GM23338 (cell line): ENCODE measurements around the gene PTAR1. TPM values are rescaled to one million over a fixed set of nuclear protein-coding genes. Genes with fewer than 3 reads are reported as not detected.

ENCODE experiments used
- ATAC-seq: fragments of 200-7000 bp; cut with Tn5 transposase; 3 replicates; pipeline ENCODE4 v1.9.1; 2020
- DNase-seq: peaks from one replicate; pipeline ENCODE4 v3.0.0-alpha.2; 2015; ENCODE audit warnings: low spot score
- H2AFZ ChIP-seq: fragments of 200-600 bp; sonication (generic); 2 replicates; pipeline ENCODE4 v1.8.0; 2016; ENCODE audit warnings: antibody characterized with exemption, mild to moderate bottlenecking, moderate library complexity
- H3F3A ChIP-seq: fragments of 200-600 bp; sonication (generic); replicated peaks from 2 replicates; pipeline ENCODE4 v1.8.0; 2017; ENCODE audit warnings: antibody characterized with exemption, mixed run types, low read depth
- H3K27ac ChIP-seq: fragments of 200-600 bp; sonication (generic); 2 replicates; pipeline ENCODE4 v1.6.1; 2016; ENCODE audit warnings: low read depth
- H3K27me3 ChIP-seq: fragments of 200-600 bp; sonication (generic); 2 replicates; pipeline ENCODE4 v1.8.0; 2016; ENCODE audit warnings: mild to moderate bottlenecking, mixed run types, moderate library complexity; ENCODE audit not compliant: insufficient read depth
- H3K36me3 ChIP-seq: fragments of 200-600 bp; sonication (generic); 2 replicates; pipeline ENCODE4 v1.8.0; 2016; ENCODE audit warnings: mild to moderate bottlenecking; ENCODE audit not compliant: insufficient read depth
- H3K4me1 ChIP-seq: fragments of 200-600 bp; sonication (generic); 2 replicates; pipeline ENCODE4 v1.8.0; 2016; ENCODE audit warnings: mild to moderate bottlenecking, moderate library complexity; ENCODE audit not compliant: insufficient read depth
- H3K4me2 ChIP-seq: fragments of 200-600 bp; sonication (generic); 2 replicates; pipeline ENCODE4 v1.7.1; 2017; ENCODE audit warnings: mixed run types
- H3K4me3 ChIP-seq: fragments of 200-600 bp; sonication (generic); 2 replicates; pipeline ENCODE4 v1.6.1; 2016; ENCODE audit warnings: mixed run types
- H3K79me2 ChIP-seq: fragments of 200-600 bp; sonication (generic); replicated peaks from 2 replicates; pipeline ENCODE4 v1.8.0; 2017; ENCODE audit warnings: mild to moderate bottlenecking; ENCODE audit not compliant: insufficient read depth
- H3K9me2 ChIP-seq: fragments of 200-600 bp; sonication (generic); 2 replicates; pipeline ENCODE4 v1.8.0; 2017; ENCODE audit not compliant: insufficient read depth
- H4K20me1 ChIP-seq: fragments of 200-600 bp; sonication (generic); replicated peaks from 2 replicates; pipeline ENCODE4 v1.8.0; 2017; ENCODE audit warnings: mild to moderate bottlenecking; ENCODE audit not compliant: insufficient read depth
- H3K27ac Mint-ChIP-seq: 2 replicates; pipeline ENCODE4 v1.8.0; 2020; ENCODE audit warnings: inconsistent platforms, mild to moderate bottlenecking, moderate library complexity, mixed read lengths
- H3K27me3 Mint-ChIP-seq: 3 replicates; pipeline ENCODE4 v1.8.0; 2022; ENCODE audit warnings: low read depth, mild to moderate bottlenecking, moderate library complexity, mixed read lengths, inconsistent platforms; ENCODE audit not compliant: insufficient read depth, poor library complexity
- H3K36me3 Mint-ChIP-seq: 3 replicates; pipeline ENCODE4 v1.8.0; 2021; ENCODE audit warnings: low read depth, mild to moderate bottlenecking, inconsistent platforms, moderate library complexity, mixed read lengths
- H3K4me1 Mint-ChIP-seq: 3 replicates; pipeline ENCODE4 v1.8.0; 2020; ENCODE audit warnings: mild to moderate bottlenecking, inconsistent platforms, mixed read lengths
- H3K4me3 Mint-ChIP-seq: 3 replicates; pipeline ENCODE4 v1.8.0; 2021; ENCODE audit warnings: moderate library complexity, mild to moderate bottlenecking, inconsistent platforms, mixed read lengths
- H3K9me3 Mint-ChIP-seq: 3 replicates; pipeline ENCODE4 v1.8.0; 2020; ENCODE audit warnings: moderate library complexity, mild to moderate bottlenecking, inconsistent platforms, mixed read lengths
- CTCF ChIP-seq, 2 experiments: fragments of 200-600 bp in 1 of 2; sonication (generic) in 1 of 2; conservative IDR thresholded peaks; 2 replicates each; pipeline versions ENCODE4 v1.5.1 to v1.6.1; 2016 to 2017; ENCODE audit warnings: antibody characterized with exemption in 2 of 2, low read depth in 2 of 2, mild to moderate bottlenecking in 2 of 2, moderate library complexity in 1 of 2
- ETS1 ChIP-seq: IDR thresholded peaks from 2 replicates; pipeline ENCODE4 v1.6.1; 2016; ENCODE audit warnings: antibody characterized with exemption
- EZH2phosphoT487 ChIP-seq: fragments of 200-600 bp; sonication (generic); IDR thresholded peaks from one replicate; pipeline ENCODE4 v1.8.1; 2018; ENCODE audit warnings: antibody characterized with exemption; ENCODE audit not compliant: unreplicated experiment
- JUNB ChIP-seq: IDR thresholded peaks from one replicate; pipeline ENCODE4 v1.6.1; 2016; ENCODE audit warnings: antibody characterized with exemption; ENCODE audit not compliant: unreplicated experiment
- NANOG ChIP-seq: IDR thresholded peaks from 2 replicates; pipeline ENCODE4 v1.6.1; 2016; ENCODE audit warnings: antibody characterized with exemption, borderline replicate concordance
- POLR2AphosphoS5 ChIP-seq: IDR thresholded peaks from 2 replicates; pipeline ENCODE4 v1.6.1; 2016; ENCODE audit warnings: antibody characterized with exemption, low read depth
- ZNF114 ChIP-seq: fragments of 250-450 bp; sonication (Bioruptor Pico); IDR thresholded peaks from 2 replicates; pipeline ENCODE4 v1.5.0; 2020; ENCODE audit warnings: mild to moderate bottlenecking, moderate library complexity
- ZNF331 ChIP-seq: fragments of 250-450 bp; sonication (Bioruptor Pico); IDR thresholded peaks from 2 replicates; pipeline ENCODE4 v1.5.0; 2020; ENCODE audit warnings: low read depth, mild to moderate bottlenecking, moderate library complexity
- ZNF462 ChIP-seq: fragments of 250-450 bp; sonication (Bioruptor Pico); IDR thresholded peaks from 2 replicates; pipeline ENCODE4 v1.5.0; 2020; ENCODE audit warnings: mild to moderate bottlenecking, moderate library complexity
- polyA plus RNA-seq: library from polyadenylated mRNA; unstranded; fragments of >200 nt; fragmentation: Nextera tagmentation; extraction: Ambion mirVana; gene quantifications from 2 replicates; pipeline ENCODE4 v1.2.1, GENCODE V29; 2016
- total RNA-seq: library from RNA; depleted of rRNA; stranded (reverse); fragments of >200 nt; shearing (Covaris generic); gene quantifications from 2 replicates; pipeline ENCODE4 v1.2.3, GENCODE V29; 2014

Gene PTAR1
- total and polyA plus RNA-seq, 2 experiments from 2014 or later: 35.2 to 219 TPM

- no peak for TF ChIP-seq EZH2phosphoT487
- no peak for TF ChIP-seq ETS1
- TF ChIP-seq ZNF462 (CRISPR knock-in tag): no peak
- TF ChIP-seq ZNF114 (CRISPR knock-in tag): no peak
- TF ChIP-seq POLR2AphosphoS5: no peak
- no peak for TF ChIP-seq NANOG
Measured at GRCh38 chr9:69760278-69760610, 433 bp upstream of the PTAR1 start (continued).

GRCh38 chr9:69759021-69759420 is 790 bp downstream of the PTAR1 start:
- peaks cover 9% of the 10 kb centered on the region; the same call in 1 of the 2 replicates for H4K20me1 ChIP-seq
- no peaks in the 10 kb centered on the region for H3K36me3 ChIP-seq
- peak overlapping the region; percentile 94 for H3K27ac Mint-ChIP-seq
- H3K9me2 ChIP-seq: no peaks in the 10 kb centered on the region
- H3K27me3 ChIP-seq: no peaks in the 10 kb centered on the region
- H2AFZ ChIP-seq: no peak overlapping the region
- TF ChIP-seq NANOG (no peak), ZNF331 (no peak), CTCF (conservative IDR thresholded peaks at IDR 0.05; ENCODE audit: low read depth in 2 of 2) (no peak), JUNB (no peak)
- ATAC-seq (no peak), DNase-seq (no peak)
- peak overlapping the region; percentile 90 for H3K4me2 ChIP-seq
- H3K36me3 Mint-ChIP-seq: peaks cover 10% of the 10 kb centered on the region; the same call in 2 of the 3 replicates
- peaks cover 48% of the 10 kb centered on the region for H3K4me1 ChIP-seq
- H3K4me3 Mint-ChIP-seq: peak overlapping the region; percentile 93
- peaks cover 55% of the 10 kb centered on the region for H3K79me2 ChIP-seq
- no peaks in the 10 kb centered on the region for H3F3A ChIP-seq
- peaks cover 5% of the 10 kb centered on the region for H3K27me3 Mint-ChIP-seq
- no peaks in the 10 kb centered on the region for H3K9me3 Mint-ChIP-seq
- peak overlapping the region; percentile 79 for H3K4me3 ChIP-seq
- peak overlapping the region; percentile 93 for H3K27ac ChIP-seq
- H3K4me1 Mint-ChIP-seq: peaks cover 51% of the 10 kb centered on the region
